Urinary bladder (tissue), 4 donors: ENCODE measurements around the gene IFNG-AS1. TPM values are rescaled to one million over a fixed set of nuclear protein-coding genes. Genes with fewer than 3 reads are reported as not detected.

ENCODE experiments used
- DNase-seq: peaks from one replicate; pipeline ENCODE4 v3.0.0-alpha.2; 2015; ENCODE audit errors: extremely low spot score
- H3K27ac ChIP-seq: one replicate; pipeline ENCODE4 v1.5.1; 2013; ENCODE audit warnings: low read depth, mild to moderate bottlenecking, moderate library complexity
- H3K36me3 ChIP-seq: one replicate; pipeline ENCODE4 v1.6.1; 2013; ENCODE audit warnings: mild to moderate bottlenecking, moderate library complexity; ENCODE audit not compliant: insufficient read depth
- H3K4me1 ChIP-seq: one replicate; pipeline ENCODE4 v1.6.1; 2013; ENCODE audit warnings: mild to moderate bottlenecking, moderate library complexity; ENCODE audit not compliant: insufficient read depth
- H3K4me3 ChIP-seq: one replicate; pipeline ENCODE4 v1.5.1; 2013; ENCODE audit warnings: low read depth, low read length
- WGBS: extraction: QIAGEN DNeasy Blood & Tissue Kit; methylation state at CpG from one replicate; pipeline ENCODE4 v1.1.7; 2013; 5-methylcytosine and 5-hydroxymethylcytosine counted together
- polyA plus RNA-seq: library from polyadenylated mRNA; stranded (reverse); fragments of 200-250 nt; gene quantifications from one replicate; pipeline ENCODE4 v1.2.3, GENCODE V29; 2013
- total RNA-seq: library from RNA; depleted of rRNA; stranded (reverse); fragments of >200 nt; gene quantifications from one replicate; pipeline ENCODE4 v1.2.3, GENCODE V29; 2014
- donor health status: healthy with polysubstance abuse.
- donor health status: healthy.

The IFNG-AS1 gene
- total and polyA plus RNA-seq, 2 donors, result 0.32 TPM; not detected in 1

- DNase-seq, result no peak
- no peaks in the 10 kb centered on the region for H3K4me1 ChIP-seq
- H3K27ac ChIP-seq, result no peak overlapping the region
- H3K36me3 ChIP-seq, result no peaks in the 10 kb centered on the region
- 89% methylated on average over 3 of the region's 3 CpGs for WGBS
- H3K4me3 ChIP-seq, result no peak overlapping the region
These were observed 41.9 kb downstream of the IFNG-AS1 start for GRCh38 chr12:68031174-68031573.

DNA sequence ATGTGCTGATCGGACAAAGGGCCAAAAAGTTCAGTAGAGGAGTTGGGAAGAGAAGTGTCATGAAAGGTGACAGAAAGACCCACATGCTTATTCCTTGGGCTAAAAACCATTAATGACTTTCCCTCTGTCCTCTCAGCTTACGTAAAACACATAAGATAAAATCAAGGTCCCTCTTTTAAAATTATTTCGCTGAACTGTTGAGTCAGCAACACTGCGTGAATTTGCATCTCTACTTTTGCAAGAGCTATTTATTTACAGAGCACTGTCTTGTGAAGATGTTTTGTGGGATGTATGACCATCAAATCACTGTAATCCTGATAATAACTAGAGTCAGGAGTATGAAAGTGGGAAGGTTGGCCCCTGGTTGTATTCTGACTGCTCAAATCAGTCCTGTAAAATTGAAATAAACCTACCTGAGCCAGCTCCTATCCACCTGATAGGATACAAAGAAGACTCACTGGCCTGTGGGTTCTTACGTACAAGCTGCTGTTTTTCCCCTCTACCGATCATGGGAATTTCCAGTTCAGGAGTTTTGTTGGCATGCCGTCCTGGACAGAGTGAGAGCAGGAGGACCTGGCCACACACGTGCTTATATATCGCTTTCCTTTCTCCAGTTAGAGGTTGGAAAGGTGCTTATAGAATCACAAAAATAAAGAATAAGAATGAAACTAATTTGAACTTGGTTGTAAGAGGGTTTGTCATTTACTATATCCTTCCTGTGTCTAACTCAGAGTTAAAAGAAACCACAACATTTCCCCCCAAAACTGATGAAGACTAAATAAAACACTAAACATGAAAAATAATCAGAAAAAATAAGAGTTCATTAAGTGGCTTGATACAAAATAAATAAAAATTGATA lies 42.9 kb downstream of the IFNG-AS1 start:
- WGBS, result 68% methylated on average over 9 of the region's 9 CpGs
- Histone ChIP-seq H3K36me3 (no peaks in the 10 kb centered on the region), H3K4me1 (no peaks in the 10 kb centered on the region), H3K4me3 (no peak overlapping the region), H3K27ac (no peak overlapping the region)
- no peak for DNase-seq

GRCh38 chr12:68034567-68034966 lies 45.3 kb downstream of the IFNG-AS1 start:
- DNase-seq, result no peak
- H3K4me1 ChIP-seq, result no peaks in the 10 kb centered on the region
- no peak overlapping the region for H3K4me3 ChIP-seq
- 77% methylated on average over 5 of the region's 5 CpGs for WGBS
- no peak overlapping the region for H3K27ac ChIP-seq
- no peaks in the 10 kb centered on the region for H3K36me3 ChIP-seq

- WGBS, result 95% methylated on average over 7 of the region's 7 CpGs
- Histone ChIP-seq H3K4me1 (no peaks in the 10 kb centered on the region), H3K36me3 (no peaks in the 10 kb centered on the region), H3K4me3 (no peak overlapping the region), H3K27ac (no peak overlapping the region)
- DNase-seq, result no peak
These were observed 47.4 kb downstream of the IFNG-AS1 start for GRCh38 chr12:68036642-68037041.

GRCh38 chr12:68037616-68038255 lies 48.5 kb downstream of the IFNG-AS1 start:
- Histone ChIP-seq H3K4me3 (no peak overlapping the region), H3K4me1 (no peaks in the 10 kb centered on the region), H3K36me3 (no peaks in the 10 kb centered on the region), H3K27ac (no peak overlapping the region)
- DNase-seq, result no peak

GRCh38 chr12:68038650-68039049 lies 49.4 kb downstream of the IFNG-AS1 start:
- DNase-seq, result no peak
- no peak overlapping the region for H3K4me3 ChIP-seq
- H3K4me1 ChIP-seq, result no peaks in the 10 kb centered on the region
- H3K27ac ChIP-seq, result no peak overlapping the region
- H3K36me3 ChIP-seq, result no peaks in the 10 kb centered on the region
- WGBS, result 69% methylated on average over 3 of the region's 3 CpGs

DNA sequence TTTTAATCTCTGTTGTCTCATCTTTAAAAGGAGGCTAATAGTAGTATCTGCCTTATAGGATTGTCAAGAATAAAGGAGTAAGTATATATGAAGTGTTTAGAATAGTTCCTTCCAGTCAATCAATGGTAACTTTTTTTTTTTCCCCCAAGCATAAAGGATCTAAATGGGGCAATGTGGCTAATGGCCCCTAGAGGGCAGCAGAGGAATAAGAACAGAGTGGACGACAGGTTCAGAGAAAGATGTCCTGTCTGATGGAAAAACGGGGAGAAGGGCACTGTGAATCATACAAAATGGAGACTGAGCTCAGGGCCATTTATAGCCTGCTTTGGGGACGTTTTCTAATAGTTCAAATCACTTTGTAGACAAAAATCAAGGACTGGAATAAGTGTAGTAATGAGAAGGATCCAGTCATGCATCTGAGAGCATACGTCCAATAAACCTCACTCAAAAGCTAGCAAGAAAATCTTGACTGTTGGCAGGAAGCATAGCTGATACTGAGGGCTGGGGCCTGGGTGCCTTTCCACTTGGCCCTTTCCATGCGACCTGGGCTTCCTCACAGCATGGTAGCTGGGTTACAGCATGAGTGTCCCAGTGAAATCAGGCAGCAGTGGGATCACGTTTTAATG lies 51.3 kb downstream of the IFNG-AS1 start:
- Histone ChIP-seq H3K36me3 (no peaks in the 10 kb centered on the region), H3K4me1 (no peaks in the 10 kb centered on the region), H3K27ac (no peak overlapping the region), H3K4me3 (no peak overlapping the region)
- peak; percentile 57 for DNase-seq
- WGBS, result 26% methylated on average over 6 of the region's 6 CpGs

GRCh38 chr12:68042212-68042699 lies 53.0 kb downstream of the IFNG-AS1 start:
- no peaks in the 10 kb centered on the region for H3K36me3 ChIP-seq
- H3K27ac ChIP-seq, result no peak overlapping the region
- DNase-seq, result peak; percentile 3
- H3K4me1 ChIP-seq, result no peaks in the 10 kb centered on the region
- 65% methylated on average over 6 of the region's 6 CpGs for WGBS
- no peak overlapping the region for H3K4me3 ChIP-seq

DNA sequence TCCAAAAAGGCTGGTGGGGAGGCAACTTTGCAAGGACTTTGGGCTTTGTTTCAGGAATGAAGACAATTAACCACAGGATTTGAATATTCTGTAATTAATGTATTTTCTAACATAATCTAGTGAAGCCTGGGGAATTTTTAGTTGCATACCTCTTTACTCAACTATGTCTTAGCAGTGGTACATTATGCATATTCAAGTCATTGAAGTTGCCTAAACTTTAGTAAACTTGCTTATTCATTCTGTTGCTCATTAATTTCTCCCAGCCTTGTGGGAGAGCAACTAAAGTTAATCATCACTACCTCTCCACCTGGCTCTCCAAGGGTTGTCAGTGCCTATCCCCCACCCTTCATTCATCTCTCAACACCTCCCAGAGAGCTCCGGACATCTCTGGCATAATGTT lies 54.2 kb downstream of the IFNG-AS1 start:
- Histone ChIP-seq H3K36me3 (no peaks in the 10 kb centered on the region), H3K27ac (no peak overlapping the region), H3K4me1 (no peaks in the 10 kb centered on the region), H3K4me3 (no peak overlapping the region)
- no peak for DNase-seq
- 97% methylated on average over 1 of the region's 1 CpG for WGBS

DNA sequence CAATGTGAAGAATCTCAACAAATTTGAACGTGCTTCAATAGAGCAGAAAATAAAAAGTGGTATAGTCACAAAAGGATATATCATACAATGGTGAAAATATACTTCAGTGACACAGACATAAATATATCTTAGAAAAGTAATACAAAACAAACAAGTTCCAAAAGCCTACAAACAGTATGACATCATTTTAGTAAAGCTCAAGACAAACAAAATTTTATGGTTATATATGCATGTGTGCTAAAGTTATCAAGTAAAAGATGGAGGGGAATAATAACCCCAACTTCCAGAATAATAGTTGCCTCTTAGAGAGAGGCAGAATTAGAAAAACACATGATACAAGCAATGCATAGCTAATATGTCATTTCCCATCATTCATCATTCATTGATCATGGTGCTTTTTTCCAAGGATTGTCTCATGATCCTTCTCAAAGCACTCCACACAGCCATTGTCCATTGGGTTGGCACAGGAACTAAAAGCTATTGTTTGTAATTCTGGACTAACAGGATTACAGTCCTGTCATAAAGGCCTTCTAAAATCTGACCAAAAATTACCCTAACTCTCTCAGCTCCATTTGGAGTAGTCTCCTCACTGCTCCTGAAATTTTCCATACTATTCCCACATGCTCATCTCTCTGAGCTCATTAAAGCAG lies 59.5 kb downstream of the IFNG-AS1 start:
- Histone ChIP-seq H3K27ac (no peak overlapping the region), H3K4me3 (no peak overlapping the region), H3K4me1 (no peaks in the 10 kb centered on the region), H3K36me3 (no peaks in the 10 kb centered on the region)
- WGBS, result 85% methylated on average over 1 of the region's 1 CpG
- DNase-seq, result no peak

DNA sequence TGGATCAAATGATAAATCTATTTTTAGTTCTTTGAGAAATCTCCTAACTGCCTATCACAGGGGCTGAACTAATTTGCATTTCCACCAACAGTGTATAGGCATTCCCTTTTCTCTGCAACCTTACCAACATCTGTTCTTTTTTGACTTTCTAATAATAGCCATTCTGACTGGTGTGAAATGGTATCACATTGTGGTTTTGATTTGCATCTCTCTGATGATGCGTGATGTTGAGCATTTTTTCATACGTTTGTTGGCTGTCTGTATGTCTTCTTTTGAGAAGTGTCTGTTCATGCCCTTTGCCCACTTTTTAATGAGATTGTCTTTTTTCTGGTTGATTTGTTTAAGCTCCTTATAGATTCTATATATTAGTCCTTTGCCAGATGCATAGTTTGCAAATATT lies 67.1 kb downstream of the IFNG-AS1 start:
- 88% methylated on average over 2 of the region's 2 CpGs for WGBS
- DNase-seq, result no peak
- H3K4me3 ChIP-seq, result no peak overlapping the region
- no peak overlapping the region for H3K27ac ChIP-seq
- no peaks in the 10 kb centered on the region for H3K4me1 ChIP-seq
- no peaks in the 10 kb centered on the region for H3K36me3 ChIP-seq

- WGBS, result 75% methylated on average over 6 of the region's 6 CpGs
- no peak for DNase-seq
- H3K4me3 ChIP-seq, result no peak overlapping the region
These were observed 74.8 kb downstream of the IFNG-AS1 start for GRCh38 chr12:68063900-68064590.

DNA sequence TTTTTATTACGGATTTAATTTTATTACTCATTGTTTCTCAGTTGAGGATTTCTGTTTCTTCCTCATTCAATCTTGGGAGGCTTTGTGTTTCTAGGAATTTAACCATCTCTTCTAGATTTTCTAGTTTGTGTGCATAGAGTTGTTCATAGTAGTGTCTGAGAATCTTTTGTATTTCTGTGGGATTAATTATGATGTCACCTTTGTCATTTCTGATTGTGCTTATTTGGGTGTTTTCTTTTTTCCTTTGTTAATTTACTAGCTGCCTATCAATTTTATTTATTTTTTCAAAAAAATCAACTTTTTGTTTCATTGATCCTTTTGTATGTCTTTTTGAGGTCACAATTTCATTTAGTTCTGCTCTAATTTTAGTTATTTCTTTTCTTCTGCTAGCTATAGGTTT lies 75.9 kb downstream of the IFNG-AS1 start:
- H3K27ac ChIP-seq, result no peak overlapping the region
- WGBS, result 78% methylated on average over 1 of the region's 1 CpG
- no peak for DNase-seq

More at GRCh38 chr12:68063900-68064590, 74.8 kb downstream of the IFNG-AS1 start:
- no peaks in the 10 kb centered on the region for H3K36me3 ChIP-seq
- no peak overlapping the region for H3K27ac ChIP-seq
- H3K4me1 ChIP-seq, result no peaks in the 10 kb centered on the region

More for the DNA sequence above, 75.9 kb downstream of the IFNG-AS1 start:
- Histone ChIP-seq H3K4me1 (no peaks in the 10 kb centered on the region), H3K36me3 (no peaks in the 10 kb centered on the region), H3K4me3 (no peak overlapping the region)
